HUES64 (cell line): ENCODE results near the gene GRHL3.

Experiments used
- H3K27ac ChIP-seq: 2 replicates; pipeline ENCODE4 v1.7.0; 2013; ENCODE audit warnings: low read depth, low read length, inconsistent platforms
- H3K27me3 ChIP-seq: 2 replicates; pipeline ENCODE4 v1.6.1; 2013; ENCODE audit warnings: mild to moderate bottlenecking, low read length; ENCODE audit not compliant: insufficient read depth
- H3K36me3 ChIP-seq: 2 replicates; pipeline ENCODE4 v1.6.1; 2013; ENCODE audit warnings: mild to moderate bottlenecking, low read length; ENCODE audit not compliant: insufficient read depth
- H3K4me1 ChIP-seq: 2 replicates; pipeline ENCODE4 v1.6.1; 2013; ENCODE audit warnings: mild to moderate bottlenecking, low read length, moderate library complexity; ENCODE audit not compliant: insufficient read depth
- H3K4me3 ChIP-seq: 2 replicates; pipeline ENCODE4 v1.5.1; 2013; ENCODE audit warnings: mild to moderate bottlenecking, low read length, moderate library complexity
- H3K9ac ChIP-seq: 2 replicates; pipeline ENCODE4 v1.6.1; 2013; ENCODE audit warnings: mild to moderate bottlenecking, low read depth, low read length
- H3K9me3 ChIP-seq: 2 replicates; pipeline ENCODE4 v1.6.1; 2013; ENCODE audit warnings: low read depth, low read length; ENCODE audit not compliant: insufficient read depth
- WGBS: fragments of 150-250, 120-280 bp; methylation state at CpG from one replicate; pipeline ENCODE4 v1.1.7; 2013; ENCODE audit warnings: missing lambda C conversion rate; 5-methylcytosine and 5-hydroxymethylcytosine counted together

GRHL3 gene

GRCh38 chr1:24362396-24362795 is 43.2 kb downstream of the GRHL3 start:
- Histone ChIP-seq H3K4me1 (peaks cover 7% of the 10 kb centered on the region; the same call in 1 of the 2 replicates), H3K4me3 (no peak overlapping the region), H3K9me3 (no peaks in the 10 kb centered on the region), H3K27ac (no peak overlapping the region), H3K27me3 (no peaks in the 10 kb centered on the region), H3K9ac (no peak overlapping the region), H3K36me3 (peaks cover 4% of the 10 kb centered on the region; the same call in 1 of the 2 replicates)
- WGBS: 94% methylated on average over 2 of the region's 2 CpGs

- Histone ChIP-seq H3K36me3 (peaks cover 1% of the 10 kb centered on the region; the same call in 1 of the 2 replicates), H3K4me3 (no peak overlapping the region), H3K9ac (no peak overlapping the region), H3K9me3 (no peaks in the 10 kb centered on the region), H3K27ac (no peak overlapping the region), H3K4me1 (peaks cover 7% of the 10 kb centered on the region; the same call in 1 of the 2 replicates), H3K27me3 (no peaks in the 10 kb centered on the region)
- WGBS: 88% methylated on average over 4 of the region's 4 CpGs
Observed at GRCh38 chr1:24362982-24363614, 43.9 kb downstream of the GRHL3 start.

GRCh38 chr1:24363994-24364393 is 44.8 kb downstream of the GRHL3 start:
- Histone ChIP-seq H3K27me3 (no peaks in the 10 kb centered on the region), H3K4me1 (peaks cover 7% of the 10 kb centered on the region; the same call in 1 of the 2 replicates), H3K27ac (no peak overlapping the region), H3K9me3 (no peaks in the 10 kb centered on the region), H3K36me3 (no peaks in the 10 kb centered on the region), H3K9ac (no peak overlapping the region), H3K4me3 (no peak overlapping the region)
- WGBS: 80% methylated on average over 7 of the region's 7 CpGs

- no peak overlapping the region for H3K27ac ChIP-seq
Observed at GRCh38 chr1:24364605-24364974, 45.4 kb downstream of the GRHL3 start.

GRCh38 chr1:24364975-24365678 is 46.0 kb downstream of the GRHL3 start:
- H3K4me1 ChIP-seq: peaks cover 7% of the 10 kb centered on the region; the same call in 1 of the 2 replicates
- no peak overlapping the region for H3K9ac ChIP-seq
- no peaks in the 10 kb centered on the region for H3K9me3 ChIP-seq
- no peak overlapping the region for H3K4me3 ChIP-seq
- H3K36me3 ChIP-seq: no peaks in the 10 kb centered on the region
- WGBS: 90% methylated on average over 10 of the region's 11 CpGs
- no peaks in the 10 kb centered on the region for H3K27me3 ChIP-seq
- H3K27ac ChIP-seq: no peak overlapping the region

More at GRCh38 chr1:24364605-24364974, 45.4 kb downstream of the GRHL3 start:
- 60% methylated on average over 2 of the region's 2 CpGs for WGBS
- no peaks in the 10 kb centered on the region for H3K27me3 ChIP-seq
- H3K36me3 ChIP-seq: no peaks in the 10 kb centered on the region
- peaks cover 7% of the 10 kb centered on the region; the same call in 1 of the 2 replicates for H3K4me1 ChIP-seq
- no peaks in the 10 kb centered on the region for H3K9me3 ChIP-seq
- no peak overlapping the region for H3K4me3 ChIP-seq
- no peak overlapping the region for H3K9ac ChIP-seq

GRCh38 chr1:24366707-24367106 is 47.5 kb downstream of the GRHL3 start:
- no peak overlapping the region for H3K9ac ChIP-seq
- H3K27me3 ChIP-seq: no peaks in the 10 kb centered on the region
- WGBS: 95% methylated on average over 9 of the region's 9 CpGs
- H3K36me3 ChIP-seq: no peaks in the 10 kb centered on the region
- H3K4me3 ChIP-seq: no peak overlapping the region
- H3K4me1 ChIP-seq: peaks cover 7% of the 10 kb centered on the region; the same call in 1 of the 2 replicates
- H3K9me3 ChIP-seq: no peaks in the 10 kb centered on the region
- no peak overlapping the region for H3K27ac ChIP-seq

- Histone ChIP-seq H3K4me3 (no peak overlapping the region), H3K9ac (no peak overlapping the region), H3K9me3 (no peaks in the 10 kb centered on the region), H3K36me3 (no peaks in the 10 kb centered on the region), H3K27ac (no peak overlapping the region), H3K4me1 (peaks cover 7% of the 10 kb centered on the region; the same call in 1 of the 2 replicates), H3K27me3 (no peaks in the 10 kb centered on the region)
- WGBS: 93% methylated on average over 2 of the region's 4 CpGs
Observed at GRCh38 chr1:24369199-24369598, 50.0 kb downstream of the GRHL3 start.

GRCh38 chr1:24369801-24370200 is 50.6 kb downstream of the GRHL3 start:
- H3K27ac ChIP-seq: no peak overlapping the region
- H3K4me1 ChIP-seq: peaks cover 6% of the 10 kb centered on the region; the same call in 1 of the 2 replicates
- H3K36me3 ChIP-seq: no peaks in the 10 kb centered on the region
- no peaks in the 10 kb centered on the region for H3K27me3 ChIP-seq
- WGBS: over 99% methylated on average over 4 of the region's 4 CpGs
- no peak overlapping the region for H3K4me3 ChIP-seq
- no peak overlapping the region for H3K9ac ChIP-seq
- H3K9me3 ChIP-seq: no peaks in the 10 kb centered on the region

- no peak overlapping the region for H3K9ac ChIP-seq
- no peaks in the 10 kb centered on the region for H3K36me3 ChIP-seq
- no peak overlapping the region for H3K27ac ChIP-seq
- no peak overlapping the region for H3K4me3 ChIP-seq
- no peaks in the 10 kb centered on the region for H3K9me3 ChIP-seq
- WGBS: 89% methylated on average over 7 of the region's 7 CpGs
- no peaks in the 10 kb centered on the region for H3K27me3 ChIP-seq
- peaks cover 13% of the 10 kb centered on the region for H3K4me1 ChIP-seq
Observed at GRCh38 chr1:24373044-24373443, 53.9 kb downstream of the GRHL3 start.

- WGBS: 85% methylated on average over 8 of the region's 8 CpGs
- Histone ChIP-seq H3K27me3 (no peaks in the 10 kb centered on the region), H3K27ac (0 out of 2 replicates have a peak overlapping the region, but pooled peaks have one; percentile 13), H3K9me3 (no peaks in the 10 kb centered on the region), H3K4me3 (no peak overlapping the region), H3K36me3 (0 out of 2 replicates have a peak, but pooled peaks cover 2% of the 10 kb centered on the region), H3K4me1 (peaks cover 13% of the 10 kb centered on the region), H3K9ac (no peak overlapping the region)
Observed at GRCh38 chr1:24373710-24374109, 54.6 kb downstream of the GRHL3 start.
